Chondrocyte (in vitro differentiated cells): ENCODE data around the gene MAGEA9. TPM values are rescaled to one million over a fixed set of nuclear protein-coding genes. Genes with fewer than 3 reads are reported as not detected.

ENCODE experiments used
- DNase-seq: peaks from one replicate; pipeline ENCODE4 v3.0.0; 2021; ENCODE audit warnings: mixed read lengths, low spot score
- H3K27ac Mint-ChIP-seq: one replicate; pipeline ENCODE4 v1.8.0; 2021; ENCODE audit warnings: mild to moderate bottlenecking, moderate library complexity, mixed read lengths; ENCODE audit not compliant: unreplicated experiment
- H3K27me3 Mint-ChIP-seq: 2 replicates; pipeline ENCODE4 v1.8.0; 2021; ENCODE audit warnings: low read depth, mixed read lengths
- H3K36me3 Mint-ChIP-seq: 2 replicates; pipeline ENCODE4 v1.8.0; 2021; ENCODE audit warnings: low read depth, mixed read lengths
- H3K4me1 Mint-ChIP-seq: 2 replicates; pipeline ENCODE4 v1.8.0; 2021; ENCODE audit warnings: low read depth, mild to moderate bottlenecking, mixed read lengths
- H3K4me3 Mint-ChIP-seq: one replicate; pipeline ENCODE4 v1.8.0; 2021; ENCODE audit warnings: mild to moderate bottlenecking, moderate library complexity, mixed read lengths; ENCODE audit not compliant: unreplicated experiment
- H3K9me3 Mint-ChIP-seq: 2 replicates; pipeline ENCODE4 v1.8.0; 2021; ENCODE audit warnings: low read depth, mixed read lengths
- CTCF ChIP-seq: fragments of 200-600 bp; sonication (generic); IDR thresholded peaks from 2 replicates; pipeline ENCODE4 v1.5.0; 2021; ENCODE audit warnings: antibody characterized with exemption, mild to moderate bottlenecking, moderate library complexity
- total RNA-seq: library from RNA; stranded (reverse); gene quantifications from 3 replicates; pipeline ENCODE4 v1.2.1, GENCODE V29; 2021

MAGEA9 gene
- total RNA-seq, 1 donor from 2014 or later = not detected

GRCh38 chrX:149799095-149799714 lies 17.5 kb downstream of the MAGEA9 start:
- Mint-ChIP-seq H3K4me3 (no peak overlapping the region), H3K27me3 (no peaks in the 10 kb centered on the region), H3K9me3 (peaks cover 20% of the 10 kb centered on the region), H3K27ac (no peak overlapping the region), H3K36me3 (no peaks in the 10 kb centered on the region), H3K4me1 (no peaks in the 10 kb centered on the region)
- no peak for DNase-seq
- no peak for TF ChIP-seq CTCF

GRCh38 chrX:149799938-149800337 lies 18.2 kb downstream of the MAGEA9 start:
- peaks cover 20% of the 10 kb centered on the region for H3K9me3 Mint-ChIP-seq
- DNase-seq = no peak
- TF ChIP-seq CTCF = no peak
- H3K36me3 Mint-ChIP-seq = no peaks in the 10 kb centered on the region
- H3K4me3 Mint-ChIP-seq = no peak overlapping the region
- no peaks in the 10 kb centered on the region for H3K4me1 Mint-ChIP-seq
- no peaks in the 10 kb centered on the region for H3K27me3 Mint-ChIP-seq
- H3K27ac Mint-ChIP-seq = no peak overlapping the region

GRCh38 chrX:149803458-149804062 lies 21.8 kb downstream of the MAGEA9 start:
- no peaks in the 10 kb centered on the region for H3K36me3 Mint-ChIP-seq
- H3K27ac Mint-ChIP-seq = no peak overlapping the region
- H3K9me3 Mint-ChIP-seq = peaks cover 5% of the 10 kb centered on the region
- H3K27me3 Mint-ChIP-seq = no peaks in the 10 kb centered on the region
- TF ChIP-seq CTCF = no peak
- H3K4me3 Mint-ChIP-seq = no peak overlapping the region
- no peak for DNase-seq
- no peaks in the 10 kb centered on the region for H3K4me1 Mint-ChIP-seq

GRCh38 chrX:149804102-149804501 lies 22.4 kb downstream of the MAGEA9 start:
- H3K36me3 Mint-ChIP-seq = no peaks in the 10 kb centered on the region
- H3K27ac Mint-ChIP-seq = no peak overlapping the region
- H3K9me3 Mint-ChIP-seq = peaks cover 5% of the 10 kb centered on the region
- no peaks in the 10 kb centered on the region for H3K4me1 Mint-ChIP-seq
- no peak overlapping the region for H3K4me3 Mint-ChIP-seq
- no peak for DNase-seq
- TF ChIP-seq CTCF = no peak
- H3K27me3 Mint-ChIP-seq = no peaks in the 10 kb centered on the region

- H3K9me3 Mint-ChIP-seq = peaks cover 14% of the 10 kb centered on the region
- no peak overlapping the region for H3K4me3 Mint-ChIP-seq
- peaks cover 1% of the 10 kb centered on the region for H3K36me3 Mint-ChIP-seq
- no peaks in the 10 kb centered on the region for H3K4me1 Mint-ChIP-seq
- TF ChIP-seq CTCF = no peak
- H3K27me3 Mint-ChIP-seq = peaks cover 4% of the 10 kb centered on the region
- H3K27ac Mint-ChIP-seq = no peak overlapping the region
- no peak for DNase-seq
Measured at GRCh38 chrX:149807747-149808458, 26.2 kb downstream of the MAGEA9 start.
